GM08714 (cell line): Measurements from ENCODE around the gene TTYH3.
"Not testable (repeated sequence)": the region's sequence is repeated elsewhere in the genome, so short reads cannot be mapped to it uniquely, and the experiment has no call there.

Source experiments
- H3K4me3 ChIP-seq: fragments of 200-500 bp; sonication (Bioruptor generic); 2 replicates; pipeline ENCODE4 v1.5.1; 2014; ENCODE audit warnings: mild to moderate bottlenecking, low read length, inconsistent platforms
- ZNF274 ChIP-seq: IDR thresholded peaks from 2 replicates; pipeline ENCODE4 v1.6.1; 2012; ENCODE audit warnings: mild to moderate bottlenecking, low read depth, low read length

The TTYH3 gene

GRCh38 chr7:2692543-2692942, 60.8 kb downstream of the TTYH3 start:
- TF ChIP-seq ZNF274 = no peak
- no peak overlapping the region for H3K4me3 ChIP-seq

GRCh38 chr7:2693420-2694121, 61.8 kb downstream of the TTYH3 start:
- H3K4me3 ChIP-seq = not testable (repeated sequence)

GRCh38 chr7:2694122-2694436, 62.3 kb downstream of the TTYH3 start:
- not testable (repeated sequence) for H3K4me3 ChIP-seq

GRCh38 chr7:2698581-2699288, 66.9 kb downstream of the TTYH3 start:
- TF ChIP-seq ZNF274 = no peak
- H3K4me3 ChIP-seq = no peak overlapping the region; the same call in 1 of the 2 replicates

GRCh38 chr7:2699289-2699620, 67.5 kb downstream of the TTYH3 start:
- H3K4me3 ChIP-seq = peak overlapping the region; percentile 15; the same call in 1 of the 2 replicates
- no peak for TF ChIP-seq ZNF274

GRCh38 chr7:2700141-2700850, 68.5 kb downstream of the TTYH3 start:
- TF ChIP-seq ZNF274 = no peak
- H3K4me3 ChIP-seq = no peak overlapping the region

GRCh38 chr7:2701424-2701823, 69.6 kb downstream of the TTYH3 start:
- no peak for TF ChIP-seq ZNF274
- no peak overlapping the region for H3K4me3 ChIP-seq

GRCh38 chr7:2701832-2702593, 70.2 kb downstream of the TTYH3 start:
- TF ChIP-seq ZNF274 = no peak
- H3K4me3 ChIP-seq = no peak overlapping the region

GRCh38 chr7:2702594-2702957, 70.8 kb downstream of the TTYH3 start:
- no peak overlapping the region for H3K4me3 ChIP-seq
- no peak for TF ChIP-seq ZNF274

- no peak overlapping the region for H3K4me3 ChIP-seq
- no peak for TF ChIP-seq ZNF274
Measured at GRCh38 chr7:2705371-2706096, 73.7 kb downstream of the TTYH3 start.

GRCh38 chr7:2706685-2707126, 74.9 kb downstream of the TTYH3 start:
- no peak overlapping the region for H3K4me3 ChIP-seq
- TF ChIP-seq ZNF274 = no peak

- H3K4me3 ChIP-seq = no peak overlapping the region
- TF ChIP-seq ZNF274 = no peak
Measured at GRCh38 chr7:2707481-2707880, 75.7 kb downstream of the TTYH3 start.

GRCh38 chr7:2708041-2708440, 76.3 kb downstream of the TTYH3 start:
- TF ChIP-seq ZNF274 = no peak

More at GRCh38 chr7:2708041-2708440, 76.3 kb downstream of the TTYH3 start:
- no peak overlapping the region for H3K4me3 ChIP-seq
